ENCODE data around the gene ACBD4.

Gene ACBD4, protein sequence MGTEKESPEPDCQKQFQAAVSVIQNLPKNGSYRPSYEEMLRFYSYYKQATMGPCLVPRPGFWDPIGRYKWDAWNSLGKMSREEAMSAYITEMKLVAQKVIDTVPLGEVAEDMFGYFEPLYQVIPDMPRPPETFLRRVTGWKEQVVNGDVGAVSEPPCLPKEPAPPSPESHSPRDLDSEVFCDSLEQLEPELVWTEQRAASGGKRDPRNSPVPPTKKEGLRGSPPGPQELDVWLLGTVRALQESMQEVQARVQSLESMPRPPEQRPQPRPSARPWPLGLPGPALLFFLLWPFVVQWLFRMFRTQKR

GRCh38 chr17:45135192-45135977, at the start of gene ACBD4:
ACBD4 (plus strand) TSS chr17:45135687; CDS start chr17:45136145, 458 bp downstream.
- DNase-seq (ENCODE audit: low spot score in 2 of 2) = peak; percentile 99
- Mint-ChIP-seq H3K27ac (peak within 1 kb of the TSS; percentile 74), H3K4me1 (peaks cover 33% of the 10 kb centered on the region), H3K9me3 (no peaks in the 10 kb centered on the region), H3K4me3 (peak within 1 kb of the TSS; percentile 80), H3K36me3 (peaks cover 5% of the 10 kb centered on the region)
- peak; percentile 92 for ATAC-seq

- H3K27ac Mint-ChIP-seq = no peak overlapping the region
- H3K36me3 Mint-ChIP-seq = peaks cover 100% of the 10 kb centered on the region
- no peak for ATAC-seq
Measured at GRCh38 chr17:45086391-45086790, 49.1 kb upstream of the ACBD4 start.

GRCh38 chr17:45086865-45087503, 48.5 kb upstream of the ACBD4 start:
- ATAC-seq = no peak
- Mint-ChIP-seq H3K36me3 (peaks cover 100% of the 10 kb centered on the region), H3K9me3 (no peaks in the 10 kb centered on the region), H3K4me1 (no peaks in the 10 kb centered on the region), H3K27ac (no peak overlapping the region), H3K4me3 (no peak overlapping the region)
- no peak for DNase-seq (ENCODE audit: low spot score in 2 of 2)

More at GRCh38 chr17:45086391-45086790, 49.1 kb upstream of the ACBD4 start:
- Mint-ChIP-seq H3K9me3 (no peaks in the 10 kb centered on the region), H3K4me1 (no peaks in the 10 kb centered on the region), H3K4me3 (no peak overlapping the region)
- DNase-seq (ENCODE audit: low spot score in 2 of 2) = no peak

GRCh38 chr17:45087504-45087975, 47.9 kb upstream of the ACBD4 start:
- ATAC-seq = no peak
- H3K9me3 Mint-ChIP-seq = no peaks in the 10 kb centered on the region
- H3K4me3 Mint-ChIP-seq = no peak overlapping the region
- DNase-seq (ENCODE audit: low spot score in 2 of 2) = no peak
- no peaks in the 10 kb centered on the region for H3K4me1 Mint-ChIP-seq
- H3K27ac Mint-ChIP-seq = no peak overlapping the region
- peaks cover 100% of the 10 kb centered on the region for H3K36me3 Mint-ChIP-seq

- Mint-ChIP-seq H3K36me3 (peaks cover 100% of the 10 kb centered on the region), H3K27ac (no peak overlapping the region), H3K4me3 (no peak overlapping the region), H3K4me1 (no peaks in the 10 kb centered on the region), H3K9me3 (no peaks in the 10 kb centered on the region)
- ATAC-seq (no peak), DNase-seq (ENCODE audit: low spot score in 2 of 2) (no peak)
Measured at GRCh38 chr17:45087978-45088377, 47.5 kb upstream of the ACBD4 start.

GRCh38 chr17:45088741-45089140, 46.7 kb upstream of the ACBD4 start:
- no peak for ATAC-seq
- H3K4me3 Mint-ChIP-seq = no peak overlapping the region
- no peaks in the 10 kb centered on the region for H3K4me1 Mint-ChIP-seq
- no peak overlapping the region for H3K27ac Mint-ChIP-seq
- DNase-seq (ENCODE audit: low spot score in 2 of 2) = no peak
- H3K36me3 Mint-ChIP-seq = peaks cover 100% of the 10 kb centered on the region
- H3K9me3 Mint-ChIP-seq = no peaks in the 10 kb centered on the region

DNA sequence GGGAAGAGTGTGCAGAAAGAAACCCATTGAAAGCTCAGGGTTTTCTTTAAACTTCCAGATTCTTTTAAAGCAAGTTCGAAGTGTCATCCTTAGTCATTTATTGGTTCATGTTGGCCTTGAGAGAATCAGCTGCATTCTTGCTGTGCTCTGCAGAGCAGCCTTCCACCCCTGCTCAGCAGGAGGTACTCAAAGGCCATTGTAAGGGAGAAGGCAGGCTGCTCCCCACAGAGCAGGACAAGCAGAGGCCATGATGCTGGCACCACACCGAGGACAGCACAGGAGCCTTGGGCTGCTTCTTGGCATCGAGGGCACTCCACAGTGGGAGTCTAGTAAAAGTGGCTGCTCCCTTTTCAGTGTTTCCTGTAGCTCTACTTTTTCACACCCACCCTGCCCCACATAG, 44.8 kb upstream of the ACBD4 start:
- no peaks in the 10 kb centered on the region for H3K4me1 Mint-ChIP-seq
- no peak overlapping the region for H3K27ac Mint-ChIP-seq
- ATAC-seq = no peak
- DNase-seq (ENCODE audit: low spot score in 2 of 2) = no peak
- H3K36me3 Mint-ChIP-seq = peaks cover 100% of the 10 kb centered on the region
- H3K4me3 Mint-ChIP-seq = no peak overlapping the region
- H3K9me3 Mint-ChIP-seq = no peaks in the 10 kb centered on the region

DNA sequence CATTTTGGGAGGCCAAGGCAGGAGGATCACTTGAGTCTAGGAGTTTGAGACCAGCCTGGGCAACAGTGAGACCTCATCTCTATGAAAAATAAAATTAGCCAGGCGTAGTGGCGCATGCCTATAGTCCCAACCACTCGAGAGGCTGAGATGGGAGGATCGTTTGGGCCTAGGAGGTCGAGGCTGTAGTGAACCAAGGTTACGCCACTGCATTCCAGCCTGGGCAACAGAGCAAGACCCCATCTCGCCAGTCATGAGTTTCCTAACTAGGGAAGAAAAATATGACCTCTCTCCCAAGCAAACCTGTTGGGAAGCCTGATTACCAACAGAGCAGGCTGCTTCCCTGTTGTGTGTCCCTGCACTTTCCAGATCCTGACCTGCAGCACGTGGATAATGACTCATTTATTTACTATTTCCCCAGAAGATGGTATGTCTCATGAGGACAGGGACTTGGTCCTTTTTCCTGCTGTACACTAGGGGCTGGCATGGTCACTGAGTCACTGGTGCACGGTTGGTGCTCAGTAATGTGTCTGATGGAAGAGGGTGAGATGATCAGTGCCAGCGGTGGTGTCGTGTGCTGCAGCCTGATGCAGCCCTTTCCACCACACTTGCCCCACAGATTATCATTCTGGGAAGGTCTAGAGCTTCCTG, 43.6 kb upstream of the ACBD4 start:
- H3K4me3 Mint-ChIP-seq = no peak overlapping the region
- DNase-seq (ENCODE audit: low spot score in 2 of 2) (no peak), ATAC-seq (no peak)
- no peak overlapping the region for H3K27ac Mint-ChIP-seq
- no peaks in the 10 kb centered on the region for H3K4me1 Mint-ChIP-seq
- H3K36me3 Mint-ChIP-seq = peaks cover 100% of the 10 kb centered on the region
- no peaks in the 10 kb centered on the region for H3K9me3 Mint-ChIP-seq

DNA sequence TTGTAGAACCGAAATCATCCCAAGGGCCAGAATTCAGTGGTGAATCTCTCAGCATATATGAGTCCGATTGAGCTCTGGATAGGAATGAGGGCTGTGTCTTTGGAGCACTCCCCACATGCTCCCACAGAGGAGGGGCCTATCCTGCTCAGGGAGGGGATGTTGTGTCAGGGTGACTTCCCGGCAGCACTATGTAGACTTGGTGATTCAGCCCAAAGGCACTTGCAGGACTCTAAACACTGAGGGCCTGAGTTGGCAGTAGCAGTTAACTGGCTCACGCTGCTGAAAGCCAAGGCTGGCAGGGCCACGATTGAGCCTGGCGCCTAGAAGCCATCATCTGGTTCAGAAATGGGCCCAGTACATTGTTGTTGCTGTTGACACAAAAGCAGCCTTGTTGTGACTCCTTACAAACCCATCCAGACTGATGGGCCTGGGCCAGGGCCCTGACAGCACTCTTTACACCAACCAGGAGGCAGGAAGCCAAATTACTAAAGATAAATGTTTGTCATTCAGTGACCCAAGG, 42.5 kb upstream of the ACBD4 start:
- DNase-seq (ENCODE audit: low spot score in 2 of 2) = no peak
- ATAC-seq = no peak
- Mint-ChIP-seq H3K9me3 (no peaks in the 10 kb centered on the region), H3K36me3 (peaks cover 100% of the 10 kb centered on the region), H3K27ac (peak overlapping the region; percentile 37), H3K4me3 (no peak overlapping the region), H3K4me1 (no peaks in the 10 kb centered on the region)

GRCh38 chr17:45093444-45094110, 41.9 kb upstream of the ACBD4 start:
- Mint-ChIP-seq H3K4me3 (no peak overlapping the region), H3K9me3 (no peaks in the 10 kb centered on the region), H3K27ac (peak overlapping the region; percentile 37), H3K4me1 (no peaks in the 10 kb centered on the region), H3K36me3 (peaks cover 100% of the 10 kb centered on the region)
- no peak for DNase-seq (ENCODE audit: low spot score in 2 of 2)
- ATAC-seq = no peak

- ATAC-seq (no peak), DNase-seq (ENCODE audit: low spot score in 2 of 2) (no peak)
- Mint-ChIP-seq H3K4me1 (no peaks in the 10 kb centered on the region), H3K27ac (no peak overlapping the region), H3K4me3 (no peak overlapping the region), H3K36me3 (peaks cover 100% of the 10 kb centered on the region), H3K9me3 (no peaks in the 10 kb centered on the region)
Measured at GRCh38 chr17:45096141-45096540, 39.3 kb upstream of the ACBD4 start.

- ATAC-seq (no peak), DNase-seq (ENCODE audit: low spot score in 2 of 2) (no peak)
- Mint-ChIP-seq H3K9me3 (no peaks in the 10 kb centered on the region), H3K4me1 (no peaks in the 10 kb centered on the region), H3K4me3 (no peak overlapping the region), H3K36me3 (peaks cover 100% of the 10 kb centered on the region), H3K27ac (no peak overlapping the region)
Measured at GRCh38 chr17:45096926-45097325, 38.6 kb upstream of the ACBD4 start.

DNA sequence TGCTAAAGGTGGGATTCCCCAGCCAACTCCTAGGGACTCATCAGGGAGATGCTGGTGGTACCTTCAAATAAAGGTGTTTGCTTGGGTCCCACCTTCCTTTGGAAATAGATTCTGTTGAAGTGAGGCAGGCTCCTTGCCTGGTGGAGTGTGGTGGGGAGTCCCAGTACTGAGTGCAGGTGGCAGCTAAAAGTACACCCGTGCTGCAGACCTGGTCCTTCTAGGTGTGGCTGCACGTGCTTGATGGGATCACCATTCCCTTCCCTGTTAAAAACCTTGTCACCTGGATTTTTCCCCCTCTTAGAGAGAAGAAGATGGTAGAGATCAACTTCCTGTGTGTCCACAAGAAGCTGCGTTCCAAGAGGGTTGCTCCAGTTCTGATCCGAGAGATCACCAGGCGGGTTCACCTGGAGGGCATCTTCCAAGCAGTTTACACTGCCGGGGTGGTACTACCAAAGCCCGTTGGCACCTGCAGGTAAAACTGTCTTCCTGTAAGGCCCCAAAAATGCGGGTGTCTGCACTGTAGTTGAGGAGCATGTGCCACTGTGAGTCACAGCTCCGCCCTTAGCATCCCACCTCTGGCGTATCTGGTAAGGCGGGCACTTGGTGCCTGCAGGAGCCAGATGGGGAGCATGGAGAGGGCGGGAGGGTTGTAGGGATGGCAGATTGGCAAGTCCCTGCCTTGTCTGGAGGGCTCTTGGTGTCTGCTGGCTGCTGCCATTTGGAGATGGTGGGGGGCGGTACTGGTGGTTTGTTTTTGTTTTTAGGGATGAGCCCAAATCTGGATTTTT, 37.2 kb upstream of the ACBD4 start:
- H3K36me3 Mint-ChIP-seq = peaks cover 100% of the 10 kb centered on the region

More for the DNA sequence above, 37.2 kb upstream of the ACBD4 start:
- Mint-ChIP-seq H3K4me3 (no peak overlapping the region), H3K27ac (peak overlapping the region; percentile 50), H3K9me3 (no peaks in the 10 kb centered on the region), H3K4me1 (no peaks in the 10 kb centered on the region)
- DNase-seq (ENCODE audit: low spot score in 2 of 2) = no peak
- no peak for ATAC-seq
